HepG2 (cell line): ENCODE results near the gene IGHMBP2. TPM values are rescaled to one million over a fixed set of nuclear protein-coding genes. Genes with fewer than 3 reads are reported as not detected.

ENCODE experiments used
- ATAC-seq: fragments of 200-7000 bp; cut with Tn5 transposase; 3 replicates; pipeline ENCODE4 v1.9.1; 2020; ENCODE audit warnings: mild to moderate bottlenecking, moderate library complexity
- BruUV-seq: library from RNA; stranded (reverse); fragments of 400-500 nt; replicated peaks from 2 replicates; lab custom pipeline; 2021; lab: Mats Ljungman, UMichigan
- CTCF ChIA-PET: fragments of 300-600 bp; formaldehyde crosslinking; extraction: SDS; loops from one replicate; lab custom pipeline; 2021; ENCODE audit warnings: low total read pairs, inconsistent platforms, low intra/inter-chr PET ratio; lab: Yijun Ruan, JAX
- POLR2A ChIA-PET: fragments of 350-600 bp; sonication (Branson Sonifier 250); formaldehyde crosslinking; loops from one replicate; lab custom pipeline; 2020; ENCODE audit warnings: antibody characterized with exemption, inconsistent platforms; lab: Yijun Ruan, JAX
- DNase-seq: peaks from one replicate; pipeline ENCODE4 v3.0.0-alpha.2; 2015; ENCODE audit warnings: low spot score
- FAIRE-seq: peaks from 3 replicates; lab custom pipeline; 2011; peaks lifted over from hg19 to GRCh38; lab: Jason Lieb, UNC
- H2AFZ ChIP-seq: one replicate; pipeline ENCODE4 v1.6.1; 2011; ENCODE audit warnings: low read length, inconsistent platforms
- H3K27ac ChIP-seq: fragments of 300-600 bp; 3 replicates; pipeline ENCODE4 v1.8.0; 2011; ENCODE audit warnings: mixed run types, mild to moderate bottlenecking, mixed read lengths, low read length, inconsistent platforms; ENCODE audit not compliant: insufficient read depth; ENCODE audit errors: extremely low read length
- H3K27me3 ChIP-seq, 2 experiments: fragments of 200-600 bp in 1 of 2; 2 replicates in 1 of 2; 3 replicates in 1 of 2; pipeline versions ENCODE4 v1.6.0 to v1.8.0; 2011; ENCODE audit warnings: low read length in 2 of 2, mild to moderate bottlenecking in 2 of 2, moderate library complexity in 2 of 2, inconsistent platforms in 1 of 2; ENCODE audit not compliant: insufficient read depth in 2 of 2, control insufficient read depth in 1 of 2
- H3K36me3 ChIP-seq, 2 experiments: fragments of 200-600 bp in 1 of 2; replicated peaks in 1 of 2; 2 replicates in 1 of 2; 3 replicates in 1 of 2; pipeline versions ENCODE4 v1.5.1 to v1.8.0; 2011; ENCODE audit warnings: low read length in 2 of 2, inconsistent platforms in 1 of 2; ENCODE audit not compliant: insufficient read depth in 2 of 2, control insufficient read depth in 1 of 2
- H3K4me1 ChIP-seq: 2 replicates; pipeline ENCODE4 v1.5.1; 2012; ENCODE audit warnings: low read length, inconsistent platforms; ENCODE audit not compliant: insufficient read depth
- H3K4me2 ChIP-seq: 2 replicates; pipeline ENCODE4 v1.6.0; 2011; ENCODE audit warnings: low read depth, low read length, inconsistent platforms
- H3K4me3 ChIP-seq, 3 experiments: fragments of 200-600 bp in 1 of 3; sonication (generic), shearing (Covaris generic) in 1 of 3; replicated peaks in 1 of 3; 2 replicates each; pipeline ENCODE4 v1.5.1; 2011 to 2016; ENCODE audit warnings: low read length in 3 of 3, inconsistent platforms in 2 of 3, low read depth in 2 of 3, mild to moderate bottlenecking in 2 of 3, control low read depth in 1 of 3, mixed read lengths in 1 of 3; ENCODE audit not compliant: insufficient read depth in 1 of 3
- H3K79me2 ChIP-seq: one replicate; pipeline ENCODE4 v1.6.1; 2011; ENCODE audit warnings: low read length, inconsistent platforms; ENCODE audit not compliant: insufficient read depth
- H3K9ac ChIP-seq: 2 replicates; pipeline ENCODE4 v1.6.0; 2011; ENCODE audit warnings: mild to moderate bottlenecking, low read depth, low read length, inconsistent platforms; ENCODE audit not compliant: insufficient read depth
- H3K9me3 ChIP-seq: 2 replicates; pipeline ENCODE4 v1.5.1; 2012; ENCODE audit warnings: mild to moderate bottlenecking, low read length
- H4K20me1 ChIP-seq: 2 replicates; pipeline ENCODE4 v1.6.0; 2011; ENCODE audit warnings: inconsistent platforms, mild to moderate bottlenecking, low read length, moderate library complexity; ENCODE audit not compliant: insufficient read depth
- ASH2L ChIP-seq: fragments of 300-600, 200-600 bp; sonication (generic); IDR thresholded peaks from 2 replicates; pipeline ENCODE4 v1.7.0; 2017; ENCODE audit warnings: low read depth, mild to moderate bottlenecking, moderate library complexity, mixed read lengths, low read length; ENCODE audit not compliant: insufficient read length
- FOXA1 ChIP-seq, 2 experiments: fragments of 450-650 bp in 1 of 2; sonication (generic) in 1 of 2; formaldehyde crosslinking in 1 of 2; IDR thresholded peaks; 2 replicates each; pipeline versions ENCODE4 v1.4.0 to v1.6.1; 2016 to 2020; ENCODE audit warnings: missing genetic modification reagents in 1 of 2
- GABPB1 ChIP-seq: IDR thresholded peaks from 2 replicates; pipeline ENCODE4 v1.6.1; 2016; ENCODE audit warnings: mild to moderate bottlenecking, missing genetic modification reagents, moderate library complexity, missing compliant biosample characterization
- HCFC1 ChIP-seq: fragments of 150-350 bp; IDR thresholded peaks from 2 replicates; pipeline ENCODE4 v1.6.1; 2014; ENCODE audit warnings: low read depth, low read length
- TRIM22 ChIP-seq: fragments of 450-650 bp; IDR thresholded peaks from 2 replicates; pipeline ENCODE4 v1.6.1; 2017
- ZNF253 ChIP-seq: sonication (generic); formaldehyde crosslinking; IDR thresholded peaks from 2 replicates; pipeline ENCODE4 v1.8.0; 2022; ENCODE audit warnings: mild to moderate bottlenecking, missing genetic modification reagents, borderline replicate concordance
- ZNF3 ChIP-seq: IDR thresholded peaks from 2 replicates; pipeline ENCODE4 v1.7.0; 2017; ENCODE audit warnings: inconsistent platforms
- ZNF510 ChIP-seq: sonication (generic); formaldehyde crosslinking; IDR thresholded peaks from 2 replicates; pipeline ENCODE4 v1.4.0; 2020; ENCODE audit warnings: low read depth, mild to moderate bottlenecking, missing genetic modification reagents
- ZNF564 ChIP-seq: sonication (generic); formaldehyde crosslinking; IDR thresholded peaks from 2 replicates; pipeline ENCODE4 v1.8.1; 2023; ENCODE audit warnings: mild to moderate bottlenecking, missing genetic modification reagents
- ZNF615 ChIP-seq: sonication (generic); formaldehyde crosslinking; IDR thresholded peaks from 2 replicates; pipeline ENCODE4 v1.5.0; 2020; ENCODE audit warnings: mild to moderate bottlenecking, missing genetic modification reagents, borderline replicate concordance
- ZNF740 ChIP-seq: sonication (generic); formaldehyde crosslinking; IDR thresholded peaks from 2 replicates; pipeline ENCODE4 v1.4.0; 2020; ENCODE audit warnings: missing genetic modification reagents
- ZNF782 ChIP-seq: sonication (generic); formaldehyde crosslinking; IDR thresholded peaks from 2 replicates; pipeline ENCODE4 v1.4.0; 2020; ENCODE audit warnings: missing genetic modification reagents, mild to moderate bottlenecking, borderline replicate concordance
- ZSCAN12 ChIP-seq: sonication (generic); formaldehyde crosslinking; IDR thresholded peaks from 2 replicates; pipeline ENCODE4 v1.9.0; 2021; ENCODE audit warnings: mild to moderate bottlenecking, missing genetic modification reagents
- WGBS: methylation state at CpG from one replicate; pipeline ENCODE4 v1.1.6; 2017; ENCODE audit warnings: low lambda C conversion rate; 5-methylcytosine and 5-hydroxymethylcytosine counted together
- in situ Hi-C: cut with HindIII; loops from 2 replicates; pipeline ENCODE4 v1.10.0; 2017; ENCODE audit warnings: low pct_unique_long_range_greater_than_20kb; ENCODE audit not compliant: extremely low pct_ligation_motif_present
- intact Hi-C: fragments of 100-400 bp; cut with micrococcal nuclease; formaldehyde crosslinking; loops from one replicate; pipeline ENCODE4 v1.10.0; 2022; ENCODE audit not compliant: unreplicated experiment
- polyA plus RNA-seq, 8 experiments: library from polyadenylated mRNA; depleted of rRNA in 3 of 8; stranded (reverse) in 7 of 8; unstranded in 1 of 8; fragments of >200 nt; fragmentation: Illumina TruSeq in 4 of 8; extraction: Trizol in 4 of 8; gene quantifications; 2 replicates each; pipeline versions ENCODE4 v1.2.1 to v1.2.3, GENCODE V29; 2011 to 2016; ENCODE audit warnings: low read depth in 4 of 8, missing spikeins in 1 of 8, mixed read lengths in 1 of 8; ENCODE audit not compliant: insufficient read depth in 1 of 8
- total RNA-seq, 5 experiments: library from RNA; depleted of rRNA; stranded (reverse); fragments of >200 nt; fragmentation: Illumina TruSeq; extraction: Trizol; gene quantifications; 2 replicates each; pipeline ENCODE4 v1.2.3, GENCODE V29; 2016; ENCODE audit warnings: low read depth in 1 of 5
- TF ChIP-seq, protein P1 (sequence below): sonication (generic); formaldehyde crosslinking; IDR thresholded peaks from 2 replicates; pipeline ENCODE4 v1.8.1; 2023; ENCODE audit warnings: mild to moderate bottlenecking, missing genetic modification reagents
- TF ChIP-seq, protein P2 (sequence below): sonication (generic); formaldehyde crosslinking; IDR thresholded peaks from 2 replicates; pipeline ENCODE4 v1.4.0; 2020; ENCODE audit warnings: missing genetic modification reagents
- TF ChIP-seq, protein P3 (sequence below): sonication (generic); formaldehyde crosslinking; conservative IDR thresholded peaks from 2 replicates; pipeline ENCODE4 v1.5.0; 2020; ENCODE audit warnings: missing genetic modification reagents

Gene IGHMBP2
- total and polyA plus RNA-seq, 2 of the 13 experiments (the other 11 are each of a cell fraction or from before 2014, with no cell fraction given): 8.9 to 9.9 TPM

GRCh38 chr11:68973219-68973618 lies 69.5 kb downstream of the IGHMBP2 start:
- no peak for ATAC-seq
- Histone ChIP-seq H3K9ac (no peak overlapping the region), H3K4me2 (no peak overlapping the region), H3K4me3 (no peak overlapping the region), H3K4me1 (no peaks in the 10 kb centered on the region), H3K27ac (no peak overlapping the region), H3K79me2 (no peaks in the 10 kb centered on the region), H2AFZ (no peak overlapping the region), H4K20me1 (no peaks in the 10 kb centered on the region), H3K9me3 (no peaks in the 10 kb centered on the region), H3K27me3 (peaks cover 0 to 8% of the 10 kb centered on the region in 2 experiments; a peak in 3 of 5 replicates), H3K36me3 (no peaks in the 10 kb centered on the region)
- BruUV-seq: no TSS peak
- TF ChIP-seq, protein P1, sequence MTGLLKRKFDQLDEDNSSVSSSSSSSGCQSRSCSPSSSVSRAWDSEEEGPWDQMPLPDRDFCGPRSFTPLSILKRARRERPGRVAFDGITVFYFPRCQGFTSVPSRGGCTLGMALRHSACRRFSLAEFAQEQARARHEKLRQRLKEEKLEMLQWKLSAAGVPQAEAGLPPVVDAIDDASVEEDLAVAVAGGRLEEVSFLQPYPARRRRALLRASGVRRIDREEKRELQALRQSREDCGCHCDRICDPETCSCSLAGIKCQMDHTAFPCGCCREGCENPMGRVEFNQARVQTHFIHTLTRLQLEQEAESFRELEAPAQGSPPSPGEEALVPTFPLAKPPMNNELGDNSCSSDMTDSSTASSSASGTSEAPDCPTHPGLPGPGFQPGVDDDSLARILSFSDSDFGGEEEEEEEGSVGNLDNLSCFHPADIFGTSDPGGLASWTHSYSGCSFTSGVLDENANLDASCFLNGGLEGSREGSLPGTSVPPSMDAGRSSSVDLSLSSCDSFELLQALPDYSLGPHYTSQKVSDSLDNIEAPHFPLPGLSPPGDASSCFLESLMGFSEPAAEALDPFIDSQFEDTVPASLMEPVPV: no peak
- TF ChIP-seq ZNF564 (CRISPR knock-in tag) (no peak), GABPB1 (CRISPR knock-in tag) (no peak), ZNF740 (CRISPR knock-in tag) (no peak), ZNF3 (CRISPR knock-in tag) (no peak), ASH2L (no peak), ZSCAN12 (CRISPR knock-in tag) (no peak), ZNF782 (CRISPR knock-in tag) (no peak), ZNF253 (CRISPR knock-in tag) (no peak), ZNF510 (CRISPR knock-in tag) (no peak), ZNF615 (no peak), FOXA1 (IDR thresholded peaks at IDR 0.05) (no peak), FOXA1 (CRISPR knock-in tag; IDR thresholded peaks at IDR 0.05) (no peak), HCFC1 (no peak), TRIM22 (no peak)
- TF ChIP-seq, protein P2, sequence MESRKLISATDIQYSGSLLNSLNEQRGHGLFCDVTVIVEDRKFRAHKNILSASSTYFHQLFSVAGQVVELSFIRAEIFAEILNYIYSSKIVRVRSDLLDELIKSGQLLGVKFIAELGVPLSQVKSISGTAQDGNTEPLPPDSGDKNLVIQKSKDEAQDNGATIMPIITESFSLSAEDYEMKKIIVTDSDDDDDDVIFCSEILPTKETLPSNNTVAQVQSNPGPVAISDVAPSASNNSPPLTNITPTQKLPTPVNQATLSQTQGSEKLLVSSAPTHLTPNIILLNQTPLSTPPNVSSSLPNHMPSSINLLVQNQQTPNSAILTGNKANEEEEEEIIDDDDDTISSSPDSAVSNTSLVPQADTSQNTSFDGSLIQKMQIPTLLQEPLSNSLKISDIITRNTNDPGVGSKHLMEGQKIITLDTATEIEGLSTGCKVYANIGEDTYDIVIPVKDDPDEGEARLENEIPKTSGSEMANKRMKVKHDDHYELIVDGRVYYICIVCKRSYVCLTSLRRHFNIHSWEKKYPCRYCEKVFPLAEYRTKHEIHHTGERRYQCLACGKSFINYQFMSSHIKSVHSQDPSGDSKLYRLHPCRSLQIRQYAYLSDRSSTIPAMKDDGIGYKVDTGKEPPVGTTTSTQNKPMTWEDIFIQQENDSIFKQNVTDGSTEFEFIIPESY: no peak
- TF ChIP-seq, protein P3, sequence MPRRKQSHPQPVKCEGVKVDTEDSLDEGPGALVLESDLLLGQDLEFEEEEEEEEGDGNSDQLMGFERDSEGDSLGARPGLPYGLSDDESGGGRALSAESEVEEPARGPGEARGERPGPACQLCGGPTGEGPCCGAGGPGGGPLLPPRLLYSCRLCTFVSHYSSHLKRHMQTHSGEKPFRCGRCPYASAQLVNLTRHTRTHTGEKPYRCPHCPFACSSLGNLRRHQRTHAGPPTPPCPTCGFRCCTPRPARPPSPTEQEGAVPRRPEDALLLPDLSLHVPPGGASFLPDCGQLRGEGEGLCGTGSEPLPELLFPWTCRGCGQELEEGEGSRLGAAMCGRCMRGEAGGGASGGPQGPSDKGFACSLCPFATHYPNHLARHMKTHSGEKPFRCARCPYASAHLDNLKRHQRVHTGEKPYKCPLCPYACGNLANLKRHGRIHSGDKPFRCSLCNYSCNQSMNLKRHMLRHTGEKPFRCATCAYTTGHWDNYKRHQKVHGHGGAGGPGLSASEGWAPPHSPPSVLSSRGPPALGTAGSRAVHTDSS (CRISPR knock-in tag): no peak
- FAIRE-seq: no peak
- DNase-seq: no peak
- POLR2A ChIA-PET: no interaction called here
- CTCF ChIA-PET: no interaction called here
- in situ Hi-C loops (no loop called here), intact Hi-C loops (no loop called here)
- WGBS: 34% methylated on average over 4 of the region's 4 CpGs
